DOHH2 (cell line): ENCODE data around the gene STARD13.

Experiments
- EZH2phosphoT487 ChIP-seq: fragments of 200-600 bp; sonication (generic); IDR thresholded peaks from 2 replicates; pipeline ENCODE4 v1.6.1; 2017; ENCODE audit warnings: borderline replicate concordance, mild to moderate bottlenecking, antibody characterized with exemption, low read length, moderate library complexity, mixed read lengths
- TF ChIP-seq, protein P1 (sequence below): fragments of 200-600 bp; sonication (generic); IDR thresholded peaks from one replicate; pipeline ENCODE4 v1.5.1; 2014; ENCODE audit warnings: antibody characterized with exemption, mild to moderate bottlenecking, low read depth, low read length; ENCODE audit not compliant: poor library complexity, severe bottlenecking

DNA sequence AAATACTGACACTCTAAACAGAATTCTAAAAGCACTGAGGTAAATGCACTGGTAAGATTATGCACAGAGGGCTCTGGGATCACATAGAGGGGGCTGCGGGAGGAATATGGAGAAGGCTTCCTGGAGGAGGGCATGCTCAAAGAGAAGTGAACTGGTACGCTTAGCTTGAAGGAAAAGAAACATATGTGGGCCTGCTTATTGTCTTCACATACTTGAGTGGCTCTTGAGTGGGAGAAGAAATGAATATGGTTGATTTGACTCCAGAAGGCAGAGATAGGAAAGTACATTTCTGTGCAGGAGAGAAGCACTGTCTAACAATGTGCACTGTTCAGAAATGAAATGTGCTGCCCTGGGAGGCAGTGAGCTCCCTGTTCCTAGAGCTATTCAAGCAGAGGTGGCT is 178.2 kb downstream of the STARD13 start:
- TF ChIP-seq, protein P1, sequence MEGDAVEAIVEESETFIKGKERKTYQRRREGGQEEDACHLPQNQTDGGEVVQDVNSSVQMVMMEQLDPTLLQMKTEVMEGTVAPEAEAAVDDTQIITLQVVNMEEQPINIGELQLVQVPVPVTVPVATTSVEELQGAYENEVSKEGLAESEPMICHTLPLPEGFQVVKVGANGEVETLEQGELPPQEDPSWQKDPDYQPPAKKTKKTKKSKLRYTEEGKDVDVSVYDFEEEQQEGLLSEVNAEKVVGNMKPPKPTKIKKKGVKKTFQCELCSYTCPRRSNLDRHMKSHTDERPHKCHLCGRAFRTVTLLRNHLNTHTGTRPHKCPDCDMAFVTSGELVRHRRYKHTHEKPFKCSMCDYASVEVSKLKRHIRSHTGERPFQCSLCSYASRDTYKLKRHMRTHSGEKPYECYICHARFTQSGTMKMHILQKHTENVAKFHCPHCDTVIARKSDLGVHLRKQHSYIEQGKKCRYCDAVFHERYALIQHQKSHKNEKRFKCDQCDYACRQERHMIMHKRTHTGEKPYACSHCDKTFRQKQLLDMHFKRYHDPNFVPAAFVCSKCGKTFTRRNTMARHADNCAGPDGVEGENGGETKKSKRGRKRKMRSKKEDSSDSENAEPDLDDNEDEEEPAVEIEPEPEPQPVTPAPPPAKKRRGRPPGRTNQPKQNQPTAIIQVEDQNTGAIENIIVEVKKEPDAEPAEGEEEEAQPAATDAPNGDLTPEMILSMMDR = no peak
- TF ChIP-seq EZH2phosphoT487 = no peak
